Transverse colon (tissue), 3 donors: Measurements from ENCODE around the gene RALGDS.

Source experiments
- CTCF ChIP-seq, 5 experiments: fragments of 200-600 bp in 3 of 5; fragments of 450-650 bp in 2 of 5; sonication (generic) in 3 of 5; IDR thresholded peaks; 1 replicate in 2 of 5; 2 replicates in 3 of 5; pipeline ENCODE4 v1.5.1; 2016 to 2017; ENCODE audit warnings: antibody characterized with exemption in 5 of 5, inconsistent platforms in 3 of 5, mild to moderate bottlenecking in 2 of 5, moderate library complexity in 1 of 5
- EP300 ChIP-seq: sonication (generic); formaldehyde crosslinking; IDR thresholded peaks from one replicate; pipeline ENCODE4 v1.6.1; 2017; ENCODE audit warnings: antibody characterized with exemption, low read depth
- POLR2A ChIP-seq: fragments of 450-650 bp; IDR thresholded peaks from one replicate; pipeline ENCODE4 v1.6.1; 2016; ENCODE audit warnings: antibody characterized with exemption, mild to moderate bottlenecking, moderate library complexity

GRCh38 chr9:133153227-133154096 lies 32.4 kb upstream of the RALGDS start:
- TF ChIP-seq CTCF (IDR thresholded peaks at IDR 0.05) (no peak), POLR2A (no peak), EP300 (no peak)
